Heart left ventricle (tissue), 16 donors: Measurements from ENCODE around the gene PRRX2. TPM values are rescaled to one million over a fixed set of nuclear protein-coding genes. Genes with fewer than 3 reads are reported as not detected.

Experiments used
- ATAC-seq, 4 donors: fragments of 200-7000 bp; cut with Tn5 transposase; one replicate each; pipeline ENCODE4 v1.9.1; 2020 to 2022; ENCODE audit warnings: moderate library complexity in 4 of 4, mild to moderate bottlenecking in 3 of 4, moderate number of reproducible peaks in 1 of 4
- DNase-seq, 5 donors: peaks; one replicate each; pipeline ENCODE4 v3.0.0-alpha.2; 2020
- H3K27ac ChIP-seq, 12 donors: fragments of 200-600 bp; sonication (generic) in 4 of 12; one replicate each; pipeline versions ENCODE4 v1.5.0 to v1.8.0; 2016 to 2022; ENCODE audit warnings: mild to moderate bottlenecking in 2 of 12
- H3K27me3 ChIP-seq, 9 donors: fragments of 200-600 bp; sonication (generic) in 2 of 9; one replicate each; pipeline versions ENCODE4 v1.5.1 to v1.8.0; 2016 to 2022; ENCODE audit warnings: mild to moderate bottlenecking in 3 of 9
- H3K36me3 ChIP-seq, 9 donors: fragments of 200-600 bp; sonication (generic) in 2 of 9; one replicate each; pipeline versions ENCODE4 v1.5.0 to v1.8.0; 2018 to 2022; ENCODE audit warnings: mild to moderate bottlenecking in 2 of 9
- H3K4me1 ChIP-seq, 12 donors: fragments of 200-600 bp; sonication (generic) in 4 of 12; one replicate each; pipeline versions ENCODE4 v1.5.0 to v1.8.0; 2016 to 2022; ENCODE audit warnings: mild to moderate bottlenecking in 3 of 12
- H3K4me3 ChIP-seq, 12 donors: fragments of 200-600 bp; sonication (generic) in 4 of 12; one replicate each; pipeline versions ENCODE4 v1.5.0 to v1.8.0; 2017 to 2022; ENCODE audit warnings: mild to moderate bottlenecking in 9 of 12, moderate library complexity in 4 of 12
- H3K9me3 ChIP-seq, 12 donors: fragments of 200-600 bp; sonication (generic) in 4 of 12; one replicate each; pipeline versions ENCODE4 v1.5.0 to v1.8.0; 2016 to 2022; ENCODE audit warnings: mild to moderate bottlenecking in 1 of 12
- CTCF ChIP-seq, 12 donors: fragments of 200-600 bp; sonication (generic) in 4 of 12; IDR thresholded peaks; one replicate each; pipeline versions ENCODE4 v1.5.0 to v1.8.0; 2018 to 2022; ENCODE audit warnings: antibody characterized with exemption in 12 of 12, mild to moderate bottlenecking in 5 of 12
- POLR2A ChIP-seq, 2 donors: fragments of 450-650 bp; IDR thresholded peaks; one replicate each; pipeline ENCODE4 v1.6.1; 2017; ENCODE audit warnings: antibody characterized with exemption in 2 of 2, mild to moderate bottlenecking in 2 of 2, moderate library complexity in 2 of 2
- WGBS, 4 donors: extraction: QIAGEN DNeasy Blood & Tissue Kit in 2 of 4; methylation state at CpG; one replicate each; pipeline versions ENCODE4 v1.1.5 to v1.1.7; 2013 to 2018; 5-methylcytosine and 5-hydroxymethylcytosine counted together
- intact Hi-C, 10 donors: fragments of 100-400 bp; cut with DNase I; formaldehyde crosslinking; loops; one replicate each; pipeline versions ENCODE4 v1.11.1 to v1.14.2; 2022
- polyA plus RNA-seq, 2 donors: library from polyadenylated mRNA; stranded (reverse); fragments of 200-250 nt; gene quantifications; one replicate each; pipeline ENCODE4 v1.2.3, GENCODE V29; 2013
- total RNA-seq, 9 donors: library from RNA; depleted of rRNA in 2 of 9; stranded (reverse); fragments of >200 nt in 2 of 9; fragmentation: NEBNext Ultra II Directional in 3 of 9; extraction: Animal tissue kit (Norgen Biotek cat#: 25700) in 3 of 9; gene quantifications; one replicate each; pipeline versions ENCODE4 v1.1.0 to v1.2.4, GENCODE V29; 2016 to 2023
- donor health status: ischemic (EF 13 %, LVEDD 7.1; RV severe dilation, severe dysfunction).
- donor health status: healthy with polysubstance abuse.
- donor health status: DM: no; HTN: yes; CAD: no.
- donor health status: DM: no; HTN: no; CAD: no.
- donor health status: ischemic (EF 25% LVEDD 6.9; RV normal size, moderate dysfunction).
- donor health status: ischemic (EF 25% LVEDD 5.7; RV mildly dilated, moderate dysfunction).
- donor health status: healthy.
- donor health status: DM: yes; HTN: yes; CAD: no.
- donor health status: ischemic (EF 35%, LVEDD 5.7; RV mildly dilated, moderate dysfunction).
- donor health status: nonischemic (EF 11% LVEDD 7.7; RV severe dilation, severe dysfunction).
- donor health status: DM: yes; HTN: yes; CAD: no.
- donor health status: PGD.
- donor health status: ischemic (EF 29% LVEDD 5.4; RV normal size, mild dysfunction).
- donor health status: nonischemic (EF 23%, LVEDD 6.1; RV moderate dilation, normal function).

PRRX2 gene
- total and polyA plus RNA-seq, 11 donors: 0.22 to 1.5 (median 0.75) TPM; not detected in 1

- Histone ChIP-seq H3K27me3 (peaks cover 0 to 6% (median 0%) of the 10 kb centered on the region in 9 donors), H3K27ac (peak overlapping the region in 9 of 12 donors; percentile 3 to 65 (median 48)), H3K9me3 (no peaks in the 10 kb centered on the region), H3K4me3 (peak overlapping the region; percentile 17 to 79 (median 63)), H3K36me3 (no peaks in the 10 kb centered on the region), H3K4me1 (peaks cover 0 to 11% (median 5%) of the 10 kb centered on the region in 12 donors)
- peak; percentile 81 to 91 (median 84) for DNase-seq
- intact Hi-C loops: loop anchor here (1.0 to 10.0 kb wide), 7 partner anchors 45 to 95 kb away; partner anchors contain the start of gene ASB6 (in 3 of the 10)
- TF ChIP-seq CTCF (IDR thresholded peaks at IDR 0.05) (peak; percentile 94 to 98 (median 97)), POLR2A (IDR thresholded peaks at IDR 0.05) (no peak)
- ATAC-seq: peak; percentile 80 to 94 (median 93)
- WGBS, 4 donors: 4 to 8% (median 6%) methylated on average over 11 to 48 of the region's 48 CpGs
Measured at GRCh38 chr9:129737479-129738274, 72.2 kb downstream of the PRRX2 start.

- Histone ChIP-seq H3K4me3 (no peak overlapping the region), H3K27ac (no peak overlapping the region), H3K4me1 (peaks cover 0 to 11% (median 5%) of the 10 kb centered on the region in 12 donors), H3K27me3 (peaks cover 0 to 6% (median 0%) of the 10 kb centered on the region in 9 donors), H3K9me3 (no peaks in the 10 kb centered on the region), H3K36me3 (no peaks in the 10 kb centered on the region)
- no peak for TF ChIP-seq CTCF (IDR thresholded peaks at IDR 0.05)
- no peak for TF ChIP-seq POLR2A (IDR thresholded peaks at IDR 0.05)
- ATAC-seq (no peak), DNase-seq (no peak)
- WGBS, 4 donors: 91 to 94% (median 93%) methylated on average over 16 of the region's 16 CpGs
- intact Hi-C loops: loop anchor here in 6 of 10 donors (2.0 to 10.0 kb wide), 6 partner anchors 43 to 97 kb away; partner anchors contain the start of gene ASB6 (in 3 of the 6)
Measured at GRCh38 chr9:129739432-129739831, 74.0 kb downstream of the PRRX2 start.

- H3K4me1 ChIP-seq: peaks cover 0 to 11% (median 5%) of the 10 kb centered on the region in 12 donors
- H3K27ac ChIP-seq: no peak overlapping the region
- no peaks in the 10 kb centered on the region for H3K36me3 ChIP-seq
- intact Hi-C loops: no loop called here
- no peak overlapping the region for H3K4me3 ChIP-seq
- no peak for TF ChIP-seq CTCF (IDR thresholded peaks at IDR 0.05)
- no peak for TF ChIP-seq POLR2A (IDR thresholded peaks at IDR 0.05)
- no peak for DNase-seq
- WGBS, 4 donors: 73 to 80% (median 75%) methylated on average over 7 of the region's 7 CpGs
- no peaks in the 10 kb centered on the region for H3K9me3 ChIP-seq
- H3K27me3 ChIP-seq: peaks cover 0 to 6% (median 0%) of the 10 kb centered on the region in 9 donors
- ATAC-seq: no peak
Measured at GRCh38 chr9:129740174-129740573, 74.7 kb downstream of the PRRX2 start.

- Histone ChIP-seq H3K9me3 (no peaks in the 10 kb centered on the region), H3K4me3 (no peak overlapping the region), H3K27me3 (peaks cover 0 to 6% (median 0%) of the 10 kb centered on the region in 9 donors), H3K36me3 (no peaks in the 10 kb centered on the region), H3K27ac (no peak overlapping the region), H3K4me1 (peaks cover 0 to 11% (median 5%) of the 10 kb centered on the region in 12 donors)
- DNase-seq (no peak), ATAC-seq (no peak)
- 87 to 95% (median 93%) methylated on average over 13 of the region's 13 CpGs for WGBS, 4 donors
- intact Hi-C loops: no loop called here
- TF ChIP-seq CTCF (IDR thresholded peaks at IDR 0.05) (no peak), POLR2A (IDR thresholded peaks at IDR 0.05) (no peak)
Measured at GRCh38 chr9:129740666-129741464, 75.4 kb downstream of the PRRX2 start.
